GM18508 (cell line): ENCODE data around the gene TACR1.
"Not testable (repeated sequence)": the region's sequence is repeated elsewhere in the genome, so short reads cannot be mapped to it uniquely, and the experiment has no call there.

Experiments used
- ATAC-seq: cut with Tn5 transposase; IDR thresholded peaks from one replicate; pipeline ENCODE4 v1.9.1; 2021; ENCODE audit warnings: moderate number of reproducible peaks; ENCODE audit not compliant: insufficient read depth, unreplicated experiment

Gene TACR1

DNA sequence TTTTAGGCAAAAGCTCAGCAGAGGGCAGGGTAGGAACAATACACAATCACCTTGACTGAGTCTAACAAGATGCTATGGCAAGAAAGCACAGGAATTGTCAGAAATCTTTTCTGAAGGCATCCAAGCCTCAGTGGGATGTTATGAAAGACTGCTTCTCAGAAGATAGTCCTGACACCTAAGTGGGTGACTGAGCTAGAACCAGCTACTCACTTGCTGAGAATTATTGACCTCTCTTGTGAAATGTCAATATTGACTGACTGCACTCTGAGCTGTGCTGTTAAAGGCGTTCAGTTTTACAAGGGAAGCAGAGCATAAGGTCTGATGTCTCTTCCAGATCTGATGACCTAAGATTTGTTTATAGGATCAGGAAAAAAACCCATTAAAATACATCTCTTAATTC, 46.1 kb downstream of the TACR1 start:
- no peak for ATAC-seq

DNA sequence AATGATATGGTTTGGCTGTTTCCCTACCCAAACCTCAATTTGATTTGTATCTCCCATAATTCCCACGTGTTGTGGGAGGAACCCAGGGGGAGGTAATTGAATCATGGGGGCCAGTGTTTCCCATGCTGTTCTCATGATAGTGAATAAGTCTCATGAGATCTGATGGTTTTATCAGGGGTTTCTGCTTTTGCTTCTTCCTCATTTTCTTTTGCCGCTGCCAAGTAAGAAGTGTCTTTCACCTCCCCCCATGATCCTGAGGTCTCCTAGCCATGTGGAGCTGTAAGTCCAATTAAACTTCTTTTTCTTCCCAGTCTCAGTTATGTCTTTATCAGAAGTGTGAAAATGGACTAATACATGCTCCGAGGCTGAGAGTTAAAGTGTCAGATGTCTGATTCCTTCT, 47.1 kb downstream of the TACR1 start:
- ATAC-seq, result not testable (repeated sequence)

DNA sequence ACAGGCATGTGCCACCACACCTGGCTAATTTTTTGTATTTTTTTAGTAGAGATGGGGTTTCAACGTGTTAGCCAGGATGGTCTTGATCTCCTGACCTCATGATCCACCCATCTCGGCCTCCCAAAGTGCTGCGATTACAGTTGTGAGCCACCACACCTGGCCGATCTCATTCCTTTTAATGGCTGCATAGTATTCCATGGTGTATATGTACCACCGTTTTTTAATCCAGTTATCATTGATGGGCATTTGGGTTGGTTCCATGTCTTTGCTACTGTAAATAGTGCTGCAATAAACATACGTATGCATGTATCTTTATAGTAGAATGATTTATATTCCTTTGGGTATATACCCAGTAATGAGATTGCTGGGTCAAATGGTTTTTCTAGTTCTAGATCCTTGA, 51.4 kb downstream of the TACR1 start:
- not testable (repeated sequence) for ATAC-seq

DNA sequence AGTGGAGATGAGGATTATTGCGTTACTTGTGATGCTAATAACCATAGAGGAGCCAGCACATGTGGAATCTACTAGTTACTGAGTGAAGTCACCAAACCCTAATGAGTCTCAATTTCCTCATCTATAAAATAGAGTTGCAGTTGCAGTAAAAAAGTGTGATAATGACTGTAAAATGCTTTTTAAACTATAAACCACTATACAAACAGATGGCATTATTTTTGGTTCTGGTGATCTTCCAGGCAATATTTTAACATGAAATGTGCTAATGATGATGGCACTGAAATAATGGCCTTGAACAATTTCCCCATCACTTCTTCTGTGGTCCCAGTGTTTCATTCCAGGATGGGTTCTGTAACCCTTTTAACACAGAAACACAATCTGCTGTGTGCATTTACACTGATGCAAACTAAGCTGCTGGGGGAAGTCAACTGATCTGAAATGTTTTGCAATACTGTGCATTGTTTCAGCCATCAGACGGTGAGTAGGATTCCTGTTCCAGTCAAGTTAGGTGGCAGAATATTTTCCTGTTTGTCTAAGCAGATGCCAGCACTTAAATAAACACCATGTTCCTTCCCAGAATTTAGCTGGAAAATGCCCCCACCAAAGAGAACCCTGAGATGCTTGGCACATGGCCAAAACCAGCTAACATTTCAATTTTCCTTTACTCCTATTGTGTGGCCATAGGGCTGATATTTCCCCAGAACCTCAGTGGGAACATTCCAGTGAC, 52.6 kb downstream of the TACR1 start:
- no peak for ATAC-seq

DNA sequence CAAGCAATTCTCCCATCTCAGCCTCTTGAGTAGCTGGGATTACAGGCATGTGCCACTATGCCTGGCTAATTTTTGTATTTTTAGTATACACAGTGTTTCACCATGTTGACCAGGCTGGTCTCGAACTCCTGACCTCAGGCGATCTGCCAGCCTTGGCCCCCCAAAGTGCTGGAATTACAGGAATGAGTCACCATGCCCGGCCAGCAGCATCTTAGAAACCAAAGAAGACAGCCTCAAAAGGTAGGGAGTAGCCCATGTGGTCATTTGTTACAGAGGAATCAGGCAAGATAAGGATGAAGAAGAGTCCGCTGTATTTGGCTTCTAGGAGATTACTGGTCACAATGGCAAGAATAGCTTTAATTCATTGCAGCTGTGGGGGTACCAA, 53.1 kb downstream of the TACR1 start:
- not testable (repeated sequence) for ATAC-seq

- ATAC-seq, result no peak
Observed at GRCh38 chr2:75142081-75142480, 57.2 kb downstream of the TACR1 start.

DNA sequence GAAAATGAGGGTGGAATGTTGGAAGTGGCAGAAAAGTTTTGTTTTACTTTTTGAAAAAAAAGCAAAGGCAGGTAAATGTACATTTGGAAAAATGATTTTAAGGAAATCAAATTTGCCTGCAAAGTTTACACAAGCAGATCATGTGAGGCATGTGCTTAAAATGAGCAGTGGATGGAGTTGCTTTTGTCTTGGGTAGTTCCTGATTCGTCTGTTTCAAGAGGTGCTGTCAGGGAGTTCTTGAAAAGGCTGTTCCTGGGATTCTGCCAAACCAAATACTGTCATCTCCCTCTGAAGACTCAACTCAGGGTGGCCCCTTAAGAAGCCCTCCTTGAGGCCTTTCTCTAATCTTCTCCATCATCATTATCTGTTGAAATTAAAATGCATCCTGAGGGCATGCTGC, 59.0 kb downstream of the TACR1 start:
- no peak for ATAC-seq

DNA sequence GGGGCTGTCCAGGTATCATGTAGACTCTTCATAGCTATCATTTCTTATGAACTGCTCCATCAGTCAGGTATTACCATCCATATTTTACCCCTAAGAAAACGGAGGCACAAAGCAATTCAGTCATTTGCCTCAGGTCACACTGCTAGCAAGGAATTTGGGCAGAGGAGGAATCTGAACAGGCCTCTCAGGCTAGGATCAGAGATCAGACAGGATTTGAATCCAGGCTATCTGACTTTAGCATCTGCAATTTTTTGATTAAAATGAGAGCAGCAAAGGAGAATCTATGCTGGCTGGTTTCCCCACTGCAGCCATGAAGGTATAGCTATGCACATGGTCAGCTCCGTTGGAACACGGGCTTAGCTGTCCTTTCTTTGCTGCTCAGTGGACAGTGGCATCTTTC, 60.1 kb downstream of the TACR1 start:
- ATAC-seq, result no peak

GRCh38 chr2:75138528-75138927, 60.8 kb downstream of the TACR1 start:
- ATAC-seq, result no peak

DNA sequence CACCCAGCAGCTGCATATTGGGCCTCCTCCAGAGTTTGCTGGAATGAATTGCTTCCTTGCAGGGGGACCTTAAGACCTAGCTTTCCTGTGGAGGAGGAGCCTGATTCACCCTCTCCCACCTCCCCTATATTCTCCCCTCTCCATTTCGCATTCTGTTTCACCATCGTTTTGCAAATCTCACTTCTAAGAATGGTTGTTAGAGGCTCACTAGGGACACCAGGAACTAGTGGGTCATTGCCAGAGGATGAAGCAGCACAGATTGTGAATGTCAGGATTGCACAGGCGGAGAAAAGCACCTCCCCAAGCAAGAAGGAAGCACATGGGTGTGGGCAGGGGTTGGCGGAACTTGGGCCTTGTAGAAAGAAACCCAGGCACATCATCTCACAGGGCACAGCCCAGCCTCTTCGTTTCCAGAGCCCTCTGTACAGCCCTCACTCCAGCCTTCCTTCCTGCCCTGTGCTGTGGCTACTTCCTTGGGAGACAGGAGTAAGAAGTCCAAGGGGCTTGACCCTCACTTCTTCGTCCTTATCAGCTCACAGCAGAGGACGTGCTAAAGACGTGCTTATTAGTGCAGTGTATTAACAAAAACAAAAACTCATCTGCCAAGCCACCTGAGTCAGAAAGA, 63.4 kb downstream of the TACR1 start:
- ATAC-seq, result no peak

- ATAC-seq, result no peak
Observed at GRCh38 chr2:75134860-75135259, 64.5 kb downstream of the TACR1 start.

- no peak for ATAC-seq
Observed at GRCh38 chr2:75133621-75134570, 65.4 kb downstream of the TACR1 start.

GRCh38 chr2:75130171-75130570, 69.1 kb downstream of the TACR1 start:
- no peak for ATAC-seq

DNA sequence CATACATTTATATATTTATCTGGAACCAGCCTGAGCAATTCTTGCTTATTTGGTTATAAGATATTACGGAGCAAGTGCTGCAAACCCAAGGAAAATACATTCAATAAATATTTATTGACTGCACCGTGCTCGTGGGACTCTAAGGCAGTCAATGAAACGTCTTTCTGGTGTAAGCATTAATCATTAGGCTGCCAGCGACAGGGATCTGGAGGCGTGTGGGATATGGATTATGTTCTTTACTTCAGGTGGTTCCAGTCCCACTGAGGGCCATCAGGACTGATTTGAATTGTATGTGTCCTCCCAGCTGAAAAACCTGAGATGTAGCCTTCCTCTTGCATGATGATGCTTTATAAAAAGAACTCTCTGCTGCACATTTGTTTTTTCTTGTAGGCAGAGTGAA, 75.4 kb downstream of the TACR1 start:
- ATAC-seq, result no peak

DNA sequence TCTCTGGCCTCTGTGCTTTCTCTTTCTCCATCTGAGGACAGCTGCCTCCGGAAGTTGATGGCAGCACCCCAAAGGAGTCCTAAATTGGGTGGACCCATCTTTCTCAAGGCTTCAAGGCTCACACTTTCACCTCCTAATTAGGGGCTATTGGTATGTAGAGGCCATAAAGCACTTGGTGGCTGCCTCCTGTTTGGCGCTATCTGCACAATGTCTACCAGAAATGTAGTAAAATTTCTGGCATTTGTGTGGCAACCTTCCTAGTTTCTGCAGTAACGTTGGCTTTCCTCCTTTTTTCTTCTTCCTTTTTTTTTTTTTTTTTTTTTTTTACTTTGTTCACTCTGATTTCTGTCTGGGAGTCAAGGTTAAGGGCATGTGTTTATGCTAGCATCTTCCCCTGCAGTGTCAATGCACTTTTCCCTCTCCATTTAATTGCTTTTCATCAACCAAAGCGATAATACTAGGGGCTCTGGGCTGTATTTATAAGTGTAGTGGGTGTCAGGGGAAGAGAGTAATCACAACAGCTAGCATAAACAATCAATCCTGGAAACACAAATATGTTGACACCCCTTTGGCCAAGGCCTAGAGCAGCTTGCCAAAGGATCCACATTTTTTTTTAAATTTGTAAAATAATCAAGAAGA, 86.0 kb downstream of the TACR1 start:
- no peak for ATAC-seq

- no peak for ATAC-seq
Observed at GRCh38 chr2:75108937-75109482, 90.3 kb downstream of the TACR1 start.

DNA sequence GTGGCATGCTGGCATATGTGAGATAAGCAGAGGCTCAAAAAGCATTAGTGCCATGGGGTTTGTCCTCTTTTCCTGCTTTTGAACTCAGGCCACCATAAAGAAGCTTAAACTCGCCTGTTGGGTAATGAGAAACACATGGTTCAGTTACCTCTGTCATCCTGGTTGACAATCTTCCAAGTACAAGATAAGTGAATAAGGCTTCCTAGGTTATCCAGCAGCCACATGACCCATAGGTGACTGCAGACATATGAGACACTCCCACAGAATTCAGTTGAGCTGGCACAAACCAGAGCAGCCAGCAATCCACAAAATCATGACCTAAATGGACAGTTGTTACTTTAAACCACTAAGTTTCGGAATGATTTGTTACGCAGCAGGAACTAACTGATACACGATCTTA, 97.3 kb downstream of the TACR1 start:
- no peak for ATAC-seq

DNA sequence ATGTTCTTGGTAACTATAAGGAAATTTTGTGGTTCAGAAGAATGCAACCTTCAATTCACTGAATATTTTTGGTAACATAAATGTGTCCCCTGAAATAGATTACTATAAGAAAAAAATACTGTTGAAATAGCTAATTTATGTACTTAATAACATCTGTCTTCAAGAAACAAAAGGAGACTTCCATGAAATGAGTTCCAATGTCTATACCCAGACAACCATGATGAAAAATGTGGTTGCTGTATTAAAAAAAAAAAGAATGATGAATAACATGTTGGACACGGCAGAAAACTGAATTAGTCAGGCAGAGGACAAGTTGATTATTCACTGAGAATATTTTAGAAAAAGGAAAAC, 98.5 kb downstream of the TACR1 start:
- ATAC-seq, result no peak

GRCh38 chr2:75100011-75100800, 99.1 kb downstream of the TACR1 start:
- no peak for ATAC-seq

DNA sequence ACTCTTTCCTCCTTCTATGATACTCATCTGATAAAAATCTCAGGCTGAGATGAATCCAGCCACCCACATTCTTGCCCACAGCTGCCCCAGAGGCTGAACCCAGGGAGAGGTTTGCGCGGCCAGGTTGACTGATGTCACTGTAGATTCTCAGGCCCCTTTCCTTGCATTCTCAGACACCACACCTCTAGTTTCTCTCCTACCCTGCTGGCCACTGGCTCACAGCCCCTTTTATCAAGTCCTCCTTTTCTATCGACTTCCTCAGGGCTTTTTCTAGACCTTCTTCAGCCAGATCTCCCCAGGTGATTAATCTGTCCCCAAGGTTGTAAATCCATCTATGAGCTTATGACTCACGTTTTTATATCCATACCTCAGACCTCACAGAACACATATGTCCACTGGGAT, 99.8 kb downstream of the TACR1 start:
- no peak for ATAC-seq
